GM12801 (cell line): ENCODE measurements around the gene SLC22A23.

ENCODE experiments used
- TF ChIP-seq, protein P1 (sequence below): IDR thresholded peaks from one replicate; pipeline ENCODE4 v1.5.1; 2011; ENCODE audit warnings: control low read depth; ENCODE audit not compliant: insufficient read length; ENCODE audit errors: extremely low read depth

The SLC22A23 gene

GRCh38 chr6:3251462-3252314, 205.2 kb downstream of the SLC22A23 start:
- TF ChIP-seq, protein P1, sequence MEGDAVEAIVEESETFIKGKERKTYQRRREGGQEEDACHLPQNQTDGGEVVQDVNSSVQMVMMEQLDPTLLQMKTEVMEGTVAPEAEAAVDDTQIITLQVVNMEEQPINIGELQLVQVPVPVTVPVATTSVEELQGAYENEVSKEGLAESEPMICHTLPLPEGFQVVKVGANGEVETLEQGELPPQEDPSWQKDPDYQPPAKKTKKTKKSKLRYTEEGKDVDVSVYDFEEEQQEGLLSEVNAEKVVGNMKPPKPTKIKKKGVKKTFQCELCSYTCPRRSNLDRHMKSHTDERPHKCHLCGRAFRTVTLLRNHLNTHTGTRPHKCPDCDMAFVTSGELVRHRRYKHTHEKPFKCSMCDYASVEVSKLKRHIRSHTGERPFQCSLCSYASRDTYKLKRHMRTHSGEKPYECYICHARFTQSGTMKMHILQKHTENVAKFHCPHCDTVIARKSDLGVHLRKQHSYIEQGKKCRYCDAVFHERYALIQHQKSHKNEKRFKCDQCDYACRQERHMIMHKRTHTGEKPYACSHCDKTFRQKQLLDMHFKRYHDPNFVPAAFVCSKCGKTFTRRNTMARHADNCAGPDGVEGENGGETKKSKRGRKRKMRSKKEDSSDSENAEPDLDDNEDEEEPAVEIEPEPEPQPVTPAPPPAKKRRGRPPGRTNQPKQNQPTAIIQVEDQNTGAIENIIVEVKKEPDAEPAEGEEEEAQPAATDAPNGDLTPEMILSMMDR, result peak; percentile 42

GRCh38 chr6:3250231-3250675, 206.6 kb downstream of the SLC22A23 start:
- TF ChIP-seq, protein P1, result no peak

DNA sequence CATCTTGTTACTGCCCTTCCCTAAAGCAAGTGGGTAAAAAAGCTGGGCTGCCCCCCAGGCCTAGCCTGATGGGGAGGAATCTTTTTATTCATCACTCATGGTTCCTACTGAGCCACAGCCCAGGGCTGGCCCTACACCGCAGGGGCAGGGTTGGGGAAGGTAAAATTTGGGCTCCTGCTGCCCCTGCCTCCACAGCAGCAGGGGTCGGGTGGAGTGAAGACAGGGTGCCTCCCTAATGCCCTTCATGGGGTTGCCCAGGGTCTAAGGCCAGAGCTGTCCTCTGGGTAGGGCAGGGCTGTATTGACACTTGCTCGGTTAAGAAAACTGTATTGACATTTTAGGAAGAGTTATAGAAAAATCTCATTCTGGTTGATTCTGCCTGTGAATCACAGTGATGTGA, 207.0 kb downstream of the SLC22A23 start:
- TF ChIP-seq, protein P1, result no peak

DNA sequence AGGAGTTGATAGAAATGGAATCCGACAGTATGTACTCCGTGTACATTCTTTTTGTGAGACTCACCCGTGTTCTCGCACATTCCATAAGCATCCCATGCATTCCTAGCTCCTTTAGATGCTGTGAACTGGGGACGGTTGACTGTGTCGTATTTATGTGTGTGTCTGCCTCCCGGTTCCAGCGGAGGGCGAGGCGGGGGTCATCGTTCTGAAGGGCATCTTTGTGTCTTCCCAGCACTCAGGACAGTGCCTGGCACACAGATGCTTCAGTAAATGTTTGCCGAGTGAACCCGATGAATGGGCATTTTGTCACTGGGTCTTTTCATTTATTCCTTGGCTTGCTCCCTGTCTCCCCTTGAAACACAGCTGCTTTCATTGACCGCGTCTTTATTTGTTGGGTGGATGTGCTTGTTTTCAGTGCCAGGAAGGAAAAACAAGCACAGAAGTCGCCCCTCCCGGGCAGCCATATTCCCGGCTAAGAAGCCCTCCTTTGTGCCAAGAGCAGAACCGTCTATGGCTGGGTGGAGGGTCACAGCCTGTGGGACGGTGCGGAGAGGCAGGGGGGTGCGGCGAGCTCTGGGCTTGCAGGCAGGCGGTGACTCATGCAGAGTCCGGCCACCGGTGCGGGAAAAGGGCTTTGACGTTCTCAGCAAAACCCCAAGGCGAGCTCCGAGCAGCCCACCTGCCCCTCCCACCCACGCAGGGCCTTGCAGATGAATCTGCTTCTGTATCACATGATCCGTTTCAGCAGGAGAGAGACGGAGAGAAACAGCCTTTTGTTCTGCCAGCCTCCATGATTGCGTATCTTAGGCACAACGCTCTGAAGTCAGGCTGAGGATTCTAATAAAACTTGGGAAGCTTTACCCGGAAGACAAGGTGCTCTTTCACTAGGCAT, 209.3 kb downstream of the SLC22A23 start:
- TF ChIP-seq, protein P1, result no peak

DNA sequence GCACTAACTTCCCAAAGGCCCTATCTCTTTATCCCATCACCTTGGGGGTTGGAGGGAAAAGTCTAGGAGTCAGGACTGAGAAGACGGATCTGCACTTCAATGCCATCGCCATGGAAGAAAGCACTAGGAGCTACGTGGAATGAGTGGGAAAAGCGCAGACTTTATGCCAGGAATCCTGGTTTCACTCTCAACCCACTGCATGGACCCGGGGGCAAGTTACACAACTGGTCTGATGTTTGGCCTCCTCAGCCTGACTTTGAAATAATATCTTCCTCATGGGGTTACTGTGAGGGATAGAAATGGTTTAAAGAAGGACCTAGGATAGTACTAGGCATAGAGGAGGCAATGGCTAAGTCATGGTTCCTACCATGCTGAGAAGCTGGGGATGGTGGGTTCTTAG, 211.6 kb downstream of the SLC22A23 start:
- TF ChIP-seq, protein P1, result no peak

GRCh38 chr6:3244003-3244831, 212.6 kb downstream of the SLC22A23 start:
- TF ChIP-seq, protein P1, result no peak

DNA sequence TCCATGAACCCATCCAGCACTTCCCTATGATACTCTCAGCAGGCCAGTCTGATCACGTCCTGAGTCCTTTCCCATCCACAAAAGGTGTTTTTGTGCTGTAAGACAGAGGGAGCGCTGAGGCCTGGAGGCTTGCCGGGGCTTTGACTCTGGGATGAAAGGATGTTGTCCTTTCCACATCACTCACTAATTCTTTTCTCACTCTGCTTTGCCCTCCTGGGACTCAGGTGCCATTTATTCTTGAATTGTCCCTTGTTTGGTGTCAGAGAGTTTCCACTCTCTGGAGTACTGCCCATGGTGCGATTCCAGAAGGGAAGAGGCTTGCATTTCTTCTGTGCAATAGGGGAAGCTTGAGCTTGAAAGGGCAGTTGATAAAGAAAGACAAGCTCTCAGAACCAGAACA, 214.1 kb downstream of the SLC22A23 start:
- TF ChIP-seq, protein P1, result no peak
